Heart left ventricle (tissue), 16 donors: ENCODE results near the gene ADAMTSL1. TPM values are rescaled to one million over a fixed set of nuclear protein-coding genes. Genes with fewer than 3 reads are reported as not detected.

Source experiments
- ATAC-seq, 4 donors: fragments of 200-7000 bp; cut with Tn5 transposase; one replicate each; pipeline ENCODE4 v1.9.1; 2020 to 2022; ENCODE audit warnings: moderate library complexity in 4 of 4, mild to moderate bottlenecking in 3 of 4, moderate number of reproducible peaks in 1 of 4
- DNase-seq, 5 donors: peaks; one replicate each; pipeline ENCODE4 v3.0.0-alpha.2; 2020
- H3K27ac ChIP-seq, 12 donors: fragments of 200-600 bp; sonication (generic) in 4 of 12; one replicate each; pipeline versions ENCODE4 v1.5.0 to v1.8.0; 2016 to 2022; ENCODE audit warnings: mild to moderate bottlenecking in 2 of 12
- H3K27me3 ChIP-seq, 9 donors: fragments of 200-600 bp; sonication (generic) in 2 of 9; one replicate each; pipeline versions ENCODE4 v1.5.1 to v1.8.0; 2016 to 2022; ENCODE audit warnings: mild to moderate bottlenecking in 3 of 9
- H3K36me3 ChIP-seq, 9 donors: fragments of 200-600 bp; sonication (generic) in 2 of 9; one replicate each; pipeline versions ENCODE4 v1.5.0 to v1.8.0; 2018 to 2022; ENCODE audit warnings: mild to moderate bottlenecking in 2 of 9
- H3K4me1 ChIP-seq, 12 donors: fragments of 200-600 bp; sonication (generic) in 4 of 12; one replicate each; pipeline versions ENCODE4 v1.5.0 to v1.8.0; 2016 to 2022; ENCODE audit warnings: mild to moderate bottlenecking in 3 of 12
- H3K4me3 ChIP-seq, 12 donors: fragments of 200-600 bp; sonication (generic) in 4 of 12; one replicate each; pipeline versions ENCODE4 v1.5.0 to v1.8.0; 2017 to 2022; ENCODE audit warnings: mild to moderate bottlenecking in 9 of 12, moderate library complexity in 4 of 12
- H3K9me3 ChIP-seq, 12 donors: fragments of 200-600 bp; sonication (generic) in 4 of 12; one replicate each; pipeline versions ENCODE4 v1.5.0 to v1.8.0; 2016 to 2022; ENCODE audit warnings: mild to moderate bottlenecking in 1 of 12
- POLR2A ChIP-seq, 2 donors: fragments of 450-650 bp; IDR thresholded peaks; one replicate each; pipeline ENCODE4 v1.6.1; 2017; ENCODE audit warnings: antibody characterized with exemption in 2 of 2, mild to moderate bottlenecking in 2 of 2, moderate library complexity in 2 of 2
- WGBS, 4 donors: extraction: QIAGEN DNeasy Blood & Tissue Kit in 2 of 4; methylation state at CpG; one replicate each; pipeline versions ENCODE4 v1.1.5 to v1.1.7; 2013 to 2018; 5-methylcytosine and 5-hydroxymethylcytosine counted together
- intact Hi-C, 10 donors: fragments of 100-400 bp; cut with DNase I; formaldehyde crosslinking; loops; one replicate each; pipeline versions ENCODE4 v1.11.1 to v1.14.2; 2022
- polyA plus RNA-seq, 2 donors: library from polyadenylated mRNA; stranded (reverse); fragments of 200-250 nt; gene quantifications; one replicate each; pipeline ENCODE4 v1.2.3, GENCODE V29; 2013
- total RNA-seq, 9 donors: library from RNA; depleted of rRNA in 2 of 9; stranded (reverse); fragments of >200 nt in 2 of 9; fragmentation: NEBNext Ultra II Directional in 3 of 9; extraction: Animal tissue kit (Norgen Biotek cat#: 25700) in 3 of 9; gene quantifications; one replicate each; pipeline versions ENCODE4 v1.1.0 to v1.2.4, GENCODE V29; 2016 to 2023
- TF ChIP-seq, protein P1 (sequence below), 12 donors: fragments of 200-600 bp; sonication (generic) in 4 of 12; IDR thresholded peaks; one replicate each; pipeline versions ENCODE4 v1.5.0 to v1.8.0; 2018 to 2022; ENCODE audit warnings: antibody characterized with exemption in 12 of 12, mild to moderate bottlenecking in 5 of 12
- donor health status: ischemic (EF 13 %, LVEDD 7.1; RV severe dilation, severe dysfunction).
- donor health status: healthy with polysubstance abuse.
- donor health status: DM: no; HTN: yes; CAD: no.
- donor health status: DM: no; HTN: no; CAD: no.
- donor health status: ischemic (EF 25% LVEDD 6.9; RV normal size, moderate dysfunction).
- donor health status: ischemic (EF 25% LVEDD 5.7; RV mildly dilated, moderate dysfunction).
- donor health status: healthy.
- donor health status: DM: yes; HTN: yes; CAD: no.
- donor health status: ischemic (EF 35%, LVEDD 5.7; RV mildly dilated, moderate dysfunction).
- donor health status: nonischemic (EF 11% LVEDD 7.7; RV severe dilation, severe dysfunction).
- donor health status: DM: yes; HTN: yes; CAD: no.
- donor health status: PGD.
- donor health status: ischemic (EF 29% LVEDD 5.4; RV normal size, mild dysfunction).
- donor health status: nonischemic (EF 23%, LVEDD 6.1; RV moderate dilation, normal function).

The ADAMTSL1 gene
- total and polyA plus RNA-seq, 11 donors, result 0.46 to 4.7 (median 1.1) TPM

DNA sequence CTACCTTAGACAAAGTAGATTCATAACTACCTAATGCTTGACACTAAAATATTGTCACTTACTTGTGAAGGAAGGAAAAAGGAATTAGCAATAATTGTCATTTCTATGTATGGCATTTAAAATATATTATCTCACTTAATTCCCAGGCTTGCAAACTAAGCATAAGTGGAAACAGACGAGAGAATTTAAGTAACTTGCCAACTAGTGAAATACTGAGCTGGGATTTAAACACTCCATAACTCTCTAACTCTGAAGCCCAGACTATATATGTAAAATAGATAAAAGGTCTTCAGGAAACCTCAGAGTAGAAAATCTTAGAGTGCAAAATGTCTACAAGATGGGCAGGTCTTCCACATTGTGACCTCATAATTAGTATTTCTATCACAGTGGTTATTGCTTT, 301.3 kb downstream of the ADAMTSL1 start:
- no peak overlapping the region for H3K4me3 ChIP-seq
- DNase-seq (no peak), ATAC-seq (no peak)
- no peak overlapping the region for H3K27ac ChIP-seq
- no peaks in the 10 kb centered on the region for H3K36me3 ChIP-seq
- no peaks in the 10 kb centered on the region for H3K9me3 ChIP-seq
- no peaks in the 10 kb centered on the region for H3K27me3 ChIP-seq
- H3K4me1 ChIP-seq, result peaks cover 0 to 35% (median 6%) of the 10 kb centered on the region in 12 donors
- no peak for TF ChIP-seq POLR2A (IDR thresholded peaks at IDR 0.05)
- TF ChIP-seq, protein P1, sequence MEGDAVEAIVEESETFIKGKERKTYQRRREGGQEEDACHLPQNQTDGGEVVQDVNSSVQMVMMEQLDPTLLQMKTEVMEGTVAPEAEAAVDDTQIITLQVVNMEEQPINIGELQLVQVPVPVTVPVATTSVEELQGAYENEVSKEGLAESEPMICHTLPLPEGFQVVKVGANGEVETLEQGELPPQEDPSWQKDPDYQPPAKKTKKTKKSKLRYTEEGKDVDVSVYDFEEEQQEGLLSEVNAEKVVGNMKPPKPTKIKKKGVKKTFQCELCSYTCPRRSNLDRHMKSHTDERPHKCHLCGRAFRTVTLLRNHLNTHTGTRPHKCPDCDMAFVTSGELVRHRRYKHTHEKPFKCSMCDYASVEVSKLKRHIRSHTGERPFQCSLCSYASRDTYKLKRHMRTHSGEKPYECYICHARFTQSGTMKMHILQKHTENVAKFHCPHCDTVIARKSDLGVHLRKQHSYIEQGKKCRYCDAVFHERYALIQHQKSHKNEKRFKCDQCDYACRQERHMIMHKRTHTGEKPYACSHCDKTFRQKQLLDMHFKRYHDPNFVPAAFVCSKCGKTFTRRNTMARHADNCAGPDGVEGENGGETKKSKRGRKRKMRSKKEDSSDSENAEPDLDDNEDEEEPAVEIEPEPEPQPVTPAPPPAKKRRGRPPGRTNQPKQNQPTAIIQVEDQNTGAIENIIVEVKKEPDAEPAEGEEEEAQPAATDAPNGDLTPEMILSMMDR (IDR thresholded peaks at IDR 0.05), result no peak
- WGBS, 4 donors, result 95 to 97% (median 97%) methylated on average over 1 of the region's 1 CpG
- intact Hi-C loops, result no loop called here

DNA sequence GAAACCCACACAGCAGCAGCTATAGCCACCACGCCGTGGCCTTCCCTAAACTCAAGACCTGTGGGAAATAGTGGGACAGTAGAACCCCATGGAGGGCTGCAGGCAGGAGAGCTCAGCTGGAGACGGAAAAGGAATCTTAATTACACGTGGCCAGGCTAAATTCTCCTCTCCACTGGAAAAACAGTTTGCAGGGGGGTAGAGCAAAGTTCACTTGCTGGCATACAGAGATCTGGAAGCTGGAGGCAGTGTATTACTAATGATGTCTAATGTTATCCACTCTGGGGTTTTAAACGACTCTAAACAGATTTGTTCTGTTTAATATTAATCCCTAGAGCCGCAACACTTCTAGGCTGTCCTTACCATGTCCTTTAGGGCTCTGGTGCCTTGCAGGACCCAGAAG, 302.0 kb downstream of the ADAMTSL1 start:
- no peak overlapping the region for H3K4me3 ChIP-seq
- TF ChIP-seq, protein P1 (IDR thresholded peaks at IDR 0.05), result no peak
- no peak for TF ChIP-seq POLR2A (IDR thresholded peaks at IDR 0.05)
- no peaks in the 10 kb centered on the region for H3K27me3 ChIP-seq
- no peaks in the 10 kb centered on the region for H3K9me3 ChIP-seq
- WGBS, 4 donors, result 83 to 87% (median 84%) methylated on average over 6 of the region's 6 CpGs
- no peak for ATAC-seq
- no peak overlapping the region for H3K27ac ChIP-seq
- H3K4me1 ChIP-seq, result peaks cover 0 to 29% (median 6%) of the 10 kb centered on the region in 12 donors
- no peak for DNase-seq
- intact Hi-C loops, result no loop called here
- no peaks in the 10 kb centered on the region for H3K36me3 ChIP-seq

- TF ChIP-seq, protein P1 (IDR thresholded peaks at IDR 0.05), result no peak
- TF ChIP-seq POLR2A (IDR thresholded peaks at IDR 0.05), result no peak
- H3K9me3 ChIP-seq, result no peaks in the 10 kb centered on the region
- peak in 1 of 5 donors; percentile 59 for DNase-seq
- 96 to 98% (median 98%) methylated on average over 58 to 73 of the region's 73 CpGs for WGBS, 4 donors
- H3K36me3 ChIP-seq, result no peaks in the 10 kb centered on the region
- H3K4me3 ChIP-seq, result no peak overlapping the region
- intact Hi-C loops, result no loop called here
- H3K27me3 ChIP-seq, result no peaks in the 10 kb centered on the region
- H3K27ac ChIP-seq, result no peak overlapping the region
- no peak for ATAC-seq
- peaks cover 0 to 20% (median 5%) of the 10 kb centered on the region in 12 donors for H3K4me1 ChIP-seq
These were observed 303.2 kb downstream of the ADAMTSL1 start for GRCh38 chr9:18776836-18777820.

GRCh38 chr9:18778147-18778546, 304.2 kb downstream of the ADAMTSL1 start:
- H3K4me1 ChIP-seq, result peaks cover 0 to 20% (median 5%) of the 10 kb centered on the region in 12 donors
- H3K27me3 ChIP-seq, result no peaks in the 10 kb centered on the region
- intact Hi-C loops, result no loop called here
- H3K4me3 ChIP-seq, result no peak overlapping the region
- no peaks in the 10 kb centered on the region for H3K36me3 ChIP-seq
- H3K27ac ChIP-seq, result no peak overlapping the region
- TF ChIP-seq POLR2A (IDR thresholded peaks at IDR 0.05), result no peak
- TF ChIP-seq, protein P1 (IDR thresholded peaks at IDR 0.05), result no peak
- no peak for DNase-seq
- 67 to 73% (median 70%) methylated on average over 2 of the region's 2 CpGs for WGBS, 4 donors
- no peaks in the 10 kb centered on the region for H3K9me3 ChIP-seq
- no peak for ATAC-seq
